Ovary (tissue), 9 donors: Measurements from ENCODE around the gene STH. TPM values are rescaled to one million over a fixed set of nuclear protein-coding genes. Genes with fewer than 3 reads are reported as not detected.
"Not testable (repeated sequence)": the region's sequence is repeated elsewhere in the genome, so short reads cannot be mapped to it uniquely, and the experiment has no call there.

ENCODE experiments used
- DNase-seq, 5 donors: peaks; one replicate each; pipeline ENCODE4 v3.0.0-alpha.2; 2019 to 2020
- H3K27ac ChIP-seq, 2 donors: fragments of 200-600 bp; one replicate each; pipeline versions ENCODE4 v1.5.1 to v1.8.0; 2019 to 2022
- H3K27me3 ChIP-seq: fragments of 200-600 bp; one replicate; pipeline ENCODE4 v1.8.0; 2022
- H3K36me3 ChIP-seq: fragments of 200-600 bp; sonication (generic); one replicate; pipeline ENCODE4 v1.5.1; 2019
- H3K4me1 ChIP-seq: one replicate; pipeline ENCODE4 v1.8.1; 2013; ENCODE audit warnings: mild to moderate bottlenecking, moderate library complexity; ENCODE audit not compliant: insufficient read depth
- H3K4me3 ChIP-seq: fragments of 200-600 bp; sonication (generic); one replicate; pipeline ENCODE4 v1.5.1; 2017
- H3K9me3 ChIP-seq, 2 donors: fragments of 200-600 bp in 1 of 2; sonication (generic) in 1 of 2; one replicate each; pipeline versions ENCODE4 v1.5.1 to v1.8.1; 2013 to 2019; ENCODE audit warnings: mild to moderate bottlenecking in 1 of 2, moderate library complexity in 1 of 2
- EP300 ChIP-seq: sonication (generic); formaldehyde crosslinking; IDR thresholded peaks from one replicate; pipeline ENCODE4 v1.6.1; 2017; ENCODE audit warnings: antibody characterized with exemption
- POLR2A ChIP-seq: fragments of 450-650 bp; IDR thresholded peaks from one replicate; pipeline ENCODE4 v1.6.1; 2017; ENCODE audit warnings: antibody characterized with exemption, mild to moderate bottlenecking, moderate library complexity
- WGBS, 3 donors: extraction: QIAGEN DNeasy Blood & Tissue Kit in 1 of 3; methylation state at CpG; one replicate each; pipeline versions ENCODE4 v1.1.5 to v1.1.7; 2013 to 2017; 5-methylcytosine and 5-hydroxymethylcytosine counted together
- intact Hi-C, 4 donors: fragments of 100-400 bp; cut with DNase I; formaldehyde crosslinking; loops; one replicate each; pipeline versions ENCODE4 v1.11.0 to v1.15.1; 2022 to 2023
- polyA plus RNA-seq, 2 donors: library from polyadenylated mRNA; stranded (reverse); fragments of 200-250 nt in 1 of 2; fragments of 350-450 nt in 1 of 2; fragmentation: Illumina TruSeq in 1 of 2; extraction: RNeasy Lipid Tissue Mini Kit (QIAGEN cat#74804) in 1 of 2; gene quantifications; one replicate each; pipeline ENCODE4 v1.2.3, GENCODE V29; 2013 to 2014
- total RNA-seq, 7 donors: library from RNA; depleted of rRNA in 2 of 7; stranded (reverse); fragments of >200 nt in 2 of 7; fragmentation: NEBNext Ultra II Directional in 3 of 7; extraction: Animal tissue kit (Norgen Biotek cat#: 25700) in 3 of 7; gene quantifications; one replicate each; pipeline versions ENCODE4 v1.1.0 to v1.2.4, GENCODE V29; 2016 to 2023
- TF ChIP-seq, protein P1 (sequence below), 3 donors: fragments of 450-650 bp in 2 of 3; fragments of 200-600 bp in 1 of 3; IDR thresholded peaks; one replicate each; pipeline versions ENCODE4 v1.5.1 to v1.8.0; 2016 to 2022; ENCODE audit warnings: antibody characterized with exemption in 3 of 3, mild to moderate bottlenecking in 1 of 3
- donor health status: DM: no; HTN: no; CAD: no; lungs with moderate emphysema.
- donor health status: DM: no; HTN: no; CAD: no.
- donor health status: Bipolar disorder and iron deficiency.
- donor health status: DM: yes; HTN: yes; CAD: no.
- donor health status: DM: no; HTN: no; CAD: no.
- donor health status: DM: yes; HTN: yes; CAD: no.

STH gene
- total and polyA plus RNA-seq, 9 donors = not detected

DNA sequence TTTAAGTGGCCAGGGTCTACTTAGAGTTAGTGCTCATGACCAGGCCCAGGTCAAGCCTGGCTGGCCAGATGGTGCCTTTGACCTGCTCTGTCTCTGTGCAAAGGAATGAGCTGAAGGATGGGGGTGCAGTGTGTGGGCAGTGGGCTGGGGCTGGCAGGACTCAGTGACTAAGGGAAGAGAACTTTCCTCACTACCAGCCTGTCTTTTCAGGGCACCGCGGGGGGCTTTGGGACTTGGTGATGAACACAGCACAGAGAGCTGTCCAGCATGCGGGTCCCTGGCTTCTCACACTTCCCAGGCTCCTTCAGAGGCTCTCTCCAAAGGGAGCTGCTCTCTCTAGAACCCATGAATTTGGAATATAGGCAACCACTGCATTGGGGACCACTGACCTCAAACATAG is 43.0 kb upstream of the STH start:
- Histone ChIP-seq H3K27ac (no peak overlapping the region), H3K27me3 (no peaks in the 10 kb centered on the region), H3K9me3 (no peaks in the 10 kb centered on the region), H3K4me1 (no peaks in the 10 kb centered on the region), H3K36me3 (no peaks in the 10 kb centered on the region), H3K4me3 (no peak overlapping the region)
- intact Hi-C loops = no loop called here
- DNase-seq = no peak
- 83 to 97% (median 87%) methylated on average over 3 of the region's 3 CpGs for WGBS, 3 donors
- TF ChIP-seq, protein P1, sequence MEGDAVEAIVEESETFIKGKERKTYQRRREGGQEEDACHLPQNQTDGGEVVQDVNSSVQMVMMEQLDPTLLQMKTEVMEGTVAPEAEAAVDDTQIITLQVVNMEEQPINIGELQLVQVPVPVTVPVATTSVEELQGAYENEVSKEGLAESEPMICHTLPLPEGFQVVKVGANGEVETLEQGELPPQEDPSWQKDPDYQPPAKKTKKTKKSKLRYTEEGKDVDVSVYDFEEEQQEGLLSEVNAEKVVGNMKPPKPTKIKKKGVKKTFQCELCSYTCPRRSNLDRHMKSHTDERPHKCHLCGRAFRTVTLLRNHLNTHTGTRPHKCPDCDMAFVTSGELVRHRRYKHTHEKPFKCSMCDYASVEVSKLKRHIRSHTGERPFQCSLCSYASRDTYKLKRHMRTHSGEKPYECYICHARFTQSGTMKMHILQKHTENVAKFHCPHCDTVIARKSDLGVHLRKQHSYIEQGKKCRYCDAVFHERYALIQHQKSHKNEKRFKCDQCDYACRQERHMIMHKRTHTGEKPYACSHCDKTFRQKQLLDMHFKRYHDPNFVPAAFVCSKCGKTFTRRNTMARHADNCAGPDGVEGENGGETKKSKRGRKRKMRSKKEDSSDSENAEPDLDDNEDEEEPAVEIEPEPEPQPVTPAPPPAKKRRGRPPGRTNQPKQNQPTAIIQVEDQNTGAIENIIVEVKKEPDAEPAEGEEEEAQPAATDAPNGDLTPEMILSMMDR (IDR thresholded peaks at IDR 0.05) = no peak

DNA sequence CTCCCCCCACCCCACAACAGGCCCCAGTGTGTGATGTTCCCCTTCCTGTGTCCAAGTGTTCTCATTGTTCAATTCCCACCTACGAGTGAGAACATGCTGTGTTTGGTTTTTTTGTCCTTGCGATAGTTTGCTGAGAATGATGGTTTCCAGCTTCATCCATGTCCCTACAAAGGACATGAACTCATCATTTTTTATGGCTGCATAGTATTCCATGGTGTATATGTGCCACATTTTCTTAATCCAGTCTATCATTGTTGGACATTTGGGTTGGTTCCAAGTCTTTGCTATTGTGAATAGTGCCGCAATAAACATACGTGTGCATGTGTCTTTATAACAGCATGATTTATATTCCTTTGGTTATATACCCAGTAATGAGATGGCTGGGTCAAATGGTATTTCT is 42.3 kb upstream of the STH start:
- H3K27me3 ChIP-seq, intact Hi-C loops, DNase-seq, H3K9me3 ChIP-seq, H3K27ac ChIP-seq, H3K4me3 ChIP-seq, H3K36me3 ChIP-seq, H3K4me1 ChIP-seq: not testable (repeated sequence)
- 93 to 100% (median 100%) methylated on average over 4 of the region's 4 CpGs for WGBS, 3 donors

DNA sequence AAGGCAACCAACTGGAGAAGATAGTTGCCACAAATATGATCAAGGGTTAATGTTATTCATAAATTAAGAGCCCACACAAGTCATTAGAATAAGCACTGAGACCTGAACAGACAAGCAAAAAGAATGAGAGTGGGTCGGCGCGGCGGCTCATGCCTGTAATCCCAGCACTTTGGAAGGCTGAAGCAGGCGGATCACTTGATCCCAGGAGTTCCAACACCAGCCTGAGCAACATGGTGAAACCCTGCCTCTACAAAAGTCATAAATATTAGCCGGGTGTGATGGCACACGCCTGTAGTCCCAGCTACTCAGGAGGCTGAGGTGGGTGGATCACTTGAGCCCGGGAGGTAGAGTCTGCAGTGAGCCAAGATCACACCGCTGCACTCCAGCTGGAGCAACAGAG is 40.7 kb upstream of the STH start:
- Histone ChIP-seq H3K9me3 (no peaks in the 10 kb centered on the region), H3K4me1 (no peaks in the 10 kb centered on the region), H3K36me3 (no peaks in the 10 kb centered on the region), H3K27ac (no peak overlapping the region), H3K27me3 (no peaks in the 10 kb centered on the region), H3K4me3 (no peak overlapping the region)
- 85 to 86% (median 86%) methylated on average over 9 of the region's 9 CpGs for WGBS, 3 donors
- no peak for TF ChIP-seq POLR2A
- TF ChIP-seq, protein P1 (IDR thresholded peaks at IDR 0.05) = no peak
- no peak for TF ChIP-seq EP300
- DNase-seq = no peak
- intact Hi-C loops = no loop called here

DNA sequence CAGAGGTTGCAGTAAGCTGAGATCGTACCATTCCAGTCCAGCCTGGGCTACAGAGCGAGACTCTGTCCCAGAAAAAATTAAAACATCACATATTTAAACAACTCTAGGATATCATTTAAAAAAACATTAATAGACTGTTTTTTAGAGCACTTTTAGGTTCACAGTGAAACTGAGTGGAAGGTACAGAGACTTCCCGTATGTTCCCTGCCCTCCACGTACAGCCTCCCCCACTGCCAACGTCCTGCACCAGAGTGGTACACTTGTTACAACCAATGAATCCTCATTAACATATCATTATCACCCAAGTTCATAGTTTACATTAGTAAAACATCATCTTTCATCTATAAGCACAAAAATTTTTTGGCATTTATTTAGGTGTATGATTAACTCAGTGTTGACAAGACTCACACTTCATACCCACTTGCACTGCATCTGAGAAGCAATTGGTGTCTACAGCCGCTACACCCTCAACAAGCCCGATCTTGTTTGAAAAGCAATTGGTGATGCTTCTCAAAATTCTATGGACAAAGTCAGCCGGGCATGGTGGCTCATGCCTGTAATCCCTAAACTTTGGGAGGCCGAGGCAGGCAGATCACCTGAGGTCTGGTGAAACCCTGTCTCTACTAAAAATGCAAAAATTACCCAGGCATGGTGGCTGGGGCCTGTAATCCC is 39.9 kb upstream of the STH start:
- intact Hi-C loops = no loop called here
- no peaks in the 10 kb centered on the region for H3K27me3 ChIP-seq
- no peaks in the 10 kb centered on the region for H3K36me3 ChIP-seq
- no peak overlapping the region for H3K27ac ChIP-seq
- 73 to 82% (median 81%) methylated on average over 9 of the region's 9 CpGs for WGBS, 3 donors
- no peaks in the 10 kb centered on the region for H3K9me3 ChIP-seq
- TF ChIP-seq POLR2A (no peak), EP300 (no peak)
- TF ChIP-seq, protein P1 (IDR thresholded peaks at IDR 0.05) = no peak
- H3K4me1 ChIP-seq = no peaks in the 10 kb centered on the region
- H3K4me3 ChIP-seq = no peak overlapping the region
- DNase-seq = no peak

DNA sequence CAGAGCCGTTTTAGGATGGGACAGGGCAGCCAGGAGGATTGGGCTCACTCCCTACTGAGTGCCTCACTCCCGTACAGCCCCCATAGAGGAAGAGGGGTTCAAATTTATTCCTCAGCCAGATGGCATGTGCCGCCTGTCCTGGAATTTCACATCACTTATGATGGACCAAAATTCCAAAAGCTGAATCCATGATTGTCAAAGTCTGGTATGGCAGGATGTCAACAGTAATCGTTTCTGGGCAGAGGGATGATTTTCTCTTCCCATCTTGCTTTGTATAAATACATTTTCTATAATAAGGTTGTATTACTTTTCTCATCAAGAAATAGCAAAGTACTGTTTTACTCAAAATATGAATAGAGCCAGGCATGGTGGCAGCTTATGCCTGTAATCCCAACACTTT is 38.7 kb upstream of the STH start:
- DNase-seq = no peak
- no peaks in the 10 kb centered on the region for H3K9me3 ChIP-seq
- H3K4me1 ChIP-seq = no peaks in the 10 kb centered on the region
- H3K36me3 ChIP-seq = no peaks in the 10 kb centered on the region
- intact Hi-C loops = no loop called here
- no peak overlapping the region for H3K27ac ChIP-seq
- TF ChIP-seq POLR2A = no peak
- TF ChIP-seq, protein P1 (IDR thresholded peaks at IDR 0.05) = no peak
- no peak overlapping the region for H3K4me3 ChIP-seq
- 65 to 79% (median 79%) methylated on average over 4 of the region's 4 CpGs for WGBS, 3 donors
- H3K27me3 ChIP-seq = no peaks in the 10 kb centered on the region
